ENCODE measurements around the gene CEP131. TPM values are rescaled to one million over a fixed set of nuclear protein-coding genes. Genes with fewer than 3 reads are reported as not detected.

CEP131 gene
- total and polyA plus RNA-seq, 3 experiments from 2014 or later: 6.5 to 13.3 (median 13.2) TPM

DNA sequence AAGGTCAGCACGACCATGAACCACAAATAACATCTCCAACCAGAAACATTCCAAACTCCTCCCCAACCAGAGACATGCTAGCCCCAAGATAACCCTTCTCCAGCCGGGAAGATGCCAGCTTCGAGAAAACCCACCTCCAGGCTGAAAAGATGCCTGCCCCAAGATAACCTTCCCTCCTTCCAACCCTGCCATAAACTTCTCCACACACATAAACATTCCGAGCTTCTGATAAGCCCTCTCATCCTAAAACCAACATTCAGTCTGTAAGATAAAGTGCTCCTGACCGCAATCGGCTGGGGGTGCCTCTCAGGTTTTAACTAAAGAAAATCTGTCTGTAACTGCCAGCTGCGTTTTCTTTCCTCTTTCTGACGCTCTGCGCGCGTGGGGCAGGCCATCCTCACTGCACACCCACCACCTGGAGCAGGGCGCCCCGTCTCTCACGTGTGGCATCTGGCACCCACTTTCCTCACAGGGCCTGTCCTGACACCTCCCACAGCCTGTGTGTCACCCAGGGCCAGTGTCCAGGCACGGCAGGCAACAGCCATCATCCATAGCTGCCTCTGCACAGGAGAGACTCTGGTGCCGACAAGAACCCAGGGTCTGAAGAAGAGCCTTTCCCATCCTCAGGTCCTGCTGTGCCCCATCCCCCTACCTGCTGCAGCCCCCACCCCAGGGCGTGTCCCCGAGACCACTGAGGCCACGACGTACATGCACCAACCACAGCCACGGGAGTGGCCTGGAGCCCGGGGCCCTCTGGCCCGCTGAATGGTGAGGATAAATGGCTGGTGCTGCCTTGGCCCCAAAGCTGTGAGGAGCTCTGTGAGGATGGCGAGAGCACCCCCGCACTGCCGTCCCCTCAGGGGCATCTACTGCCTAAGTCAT lies 12.4 kb upstream of the CEP131 start:
- Mint-ChIP-seq H3K27ac (peak overlapping the region in 2 of 8 donors; percentile 12 to 22), H3K4me1 (peaks cover 29 to 40% (median 30%) of the 10 kb centered on the region in 3 donors), H3K27me3 (no peaks in the 10 kb centered on the region), H3K36me3 (peaks cover 4 to 30% (median 8%) of the 10 kb centered on the region in 3 donors), H3K4me3 (peak overlapping the region in 5 of 7 donors; percentile 11 to 87 (median 23)), H3K9me3 (no peaks in the 10 kb centered on the region)
- Histone ChIP-seq H3K4me1 (ENCODE audit: insufficient read depth, low read length) (peaks cover 25% of the 10 kb centered on the region), H3K9me3 (ENCODE audit: low read length) (no peaks in the 10 kb centered on the region), H3K4me3 (ENCODE audit: low read length) (no peak overlapping the region), H3K36me3 (ENCODE audit: insufficient read depth, low read length) (peaks cover 4% of the 10 kb centered on the region), H3K27ac (ENCODE audit: low read depth, low read length) (no peak overlapping the region), H3K27me3 (ENCODE audit: insufficient read depth, low read length, poor library complexity, severe bottlenecking) (no peaks in the 10 kb centered on the region)
- ChIA-PET CTCF (no interaction called here), POLR2A (interaction anchor here (1.3 kb wide), 1 partner anchor 12 kb away, joined by 5 read pairs; the partner anchor contains the start of gene CEP131)
- no peak for DNase-seq

DNA sequence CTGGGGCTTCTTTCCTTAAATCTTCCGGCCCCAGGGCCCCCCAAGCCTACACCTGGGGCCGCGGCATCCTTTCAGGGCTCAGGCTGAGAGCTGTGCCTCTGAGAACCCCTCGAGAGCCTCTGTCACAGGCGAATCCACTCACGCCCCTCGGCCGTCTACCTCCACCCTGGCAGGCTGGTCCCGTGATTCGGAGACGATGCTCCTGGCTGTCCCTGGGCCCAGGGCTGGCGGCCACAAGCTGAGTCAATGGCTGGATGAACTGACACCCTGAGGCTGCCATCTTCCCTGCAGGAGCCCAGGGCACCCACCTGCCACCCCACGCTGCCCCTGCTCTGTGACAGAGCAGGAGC lies 11.7 kb upstream of the CEP131 start:
- no peaks in the 10 kb centered on the region for H3K9me3 ChIP-seq (ENCODE audit: low read length)
- CTCF ChIA-PET: no interaction called here
- H3K27me3 Mint-ChIP-seq: no peaks in the 10 kb centered on the region

DNA sequence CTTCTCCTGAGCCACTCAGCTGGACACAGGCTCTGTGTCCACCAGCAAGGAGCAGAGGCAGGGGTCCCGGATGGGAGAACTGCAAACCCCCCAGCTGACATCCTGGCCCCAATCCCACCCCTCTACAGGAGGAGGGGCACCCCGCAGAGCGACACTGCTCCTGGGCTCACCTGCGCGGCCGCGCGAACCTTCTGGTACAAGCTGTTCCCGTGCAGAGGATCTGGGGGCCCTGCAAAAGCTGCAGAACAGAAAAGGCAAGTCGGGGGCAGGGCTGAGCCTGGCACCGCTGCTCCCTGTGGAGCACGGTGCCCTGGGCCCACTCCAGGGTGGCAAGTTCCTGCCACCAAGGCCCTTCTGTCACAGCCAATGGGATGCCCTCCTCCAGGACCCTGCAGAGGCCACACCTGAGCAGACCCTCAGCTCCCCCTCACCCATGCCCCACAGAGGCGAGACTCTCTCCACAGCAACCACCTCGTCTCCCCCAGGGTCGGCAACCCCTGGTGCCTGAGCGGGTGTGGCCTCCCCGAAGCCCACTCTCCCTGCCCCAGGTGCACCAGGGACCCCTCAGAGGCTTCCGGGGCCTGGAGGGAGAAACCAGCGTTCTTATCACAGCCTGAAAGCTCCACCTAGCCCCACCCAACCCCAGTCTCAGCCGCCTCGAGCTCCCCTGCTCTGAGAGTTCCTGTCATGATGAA lies 11.2 kb upstream of the CEP131 start:
- Mint-ChIP-seq H3K36me3 (peaks cover 8 to 34% (median 8%) of the 10 kb centered on the region in 3 donors), H3K4me3 (no peak overlapping the region), H3K27me3 (no peaks in the 10 kb centered on the region), H3K9me3 (no peaks in the 10 kb centered on the region), H3K4me1 (peaks cover 24 to 30% (median 26%) of the 10 kb centered on the region in 3 donors), H3K27ac (no peak overlapping the region)
- ChIA-PET CTCF (no interaction called here), POLR2A (interaction anchor here (1.3 kb wide), 1 partner anchor 11 kb away, joined by 5 read pairs; the partner anchor contains the start of gene CEP131)
- DNase-seq: no peak
- no peaks in the 10 kb centered on the region for H3K9me3 ChIP-seq (ENCODE audit: low read length)
- H3K4me3 ChIP-seq (ENCODE audit: low read length): no peak overlapping the region
- peaks cover 19% of the 10 kb centered on the region for H3K4me1 ChIP-seq (ENCODE audit: insufficient read depth, low read length)
- H3K27me3 ChIP-seq (ENCODE audit: insufficient read depth, low read length, poor library complexity, severe bottlenecking): no peaks in the 10 kb centered on the region
- no peak overlapping the region for H3K27ac ChIP-seq (ENCODE audit: low read depth, low read length)
- peaks cover 4% of the 10 kb centered on the region for H3K36me3 ChIP-seq (ENCODE audit: insufficient read depth, low read length)

More for the DNA sequence above, 11.7 kb upstream of the CEP131 start:
- POLR2A ChIA-PET: interaction anchor here (1.3 kb wide), 1 partner anchor 12 kb away, joined by 5 read pairs; the partner anchor contains the start of gene CEP131
- peak overlapping the region in 1 of 8 donors; percentile 12 for H3K27ac Mint-ChIP-seq
- Histone ChIP-seq H3K36me3 (ENCODE audit: insufficient read depth, low read length) (peaks cover 4% of the 10 kb centered on the region), H3K27me3 (ENCODE audit: insufficient read depth, low read length, poor library complexity, severe bottlenecking) (no peaks in the 10 kb centered on the region), H3K4me1 (ENCODE audit: insufficient read depth, low read length) (peaks cover 19% of the 10 kb centered on the region), H3K4me3 (ENCODE audit: low read length) (no peak overlapping the region), H3K27ac (ENCODE audit: low read depth, low read length) (no peak overlapping the region)
- H3K36me3 Mint-ChIP-seq: peaks cover 8 to 36% (median 8%) of the 10 kb centered on the region in 3 donors
- peaks cover 26 to 33% (median 26%) of the 10 kb centered on the region in 3 donors for H3K4me1 Mint-ChIP-seq
- H3K4me3 Mint-ChIP-seq: peak overlapping the region in 3 of 7 donors; percentile 23 to 87 (median 58)
- H3K9me3 Mint-ChIP-seq: no peaks in the 10 kb centered on the region
- no peak for DNase-seq

DNA sequence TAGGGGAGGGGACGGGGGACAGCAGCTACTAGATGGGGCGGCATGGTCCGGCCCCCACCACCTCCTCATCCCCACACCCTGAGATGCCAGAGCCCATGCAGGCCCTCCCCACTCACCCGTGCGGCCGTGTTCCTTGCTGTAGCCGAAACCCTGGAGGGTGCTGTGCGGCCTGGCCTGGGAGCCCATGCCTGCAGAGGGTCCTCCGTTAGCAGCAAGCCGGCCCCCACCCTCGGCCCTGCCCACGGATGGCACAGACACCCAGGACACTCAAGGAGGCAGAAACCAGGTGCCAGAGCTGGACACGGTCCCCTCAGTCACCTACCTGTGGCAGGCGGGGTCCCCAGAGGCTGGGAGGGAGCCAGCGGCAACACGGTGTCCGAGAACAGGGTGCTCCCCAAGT lies 10.6 kb upstream of the CEP131 start:
- H3K27ac Mint-ChIP-seq: no peak overlapping the region
- no peak overlapping the region for H3K27ac ChIP-seq (ENCODE audit: low read depth, low read length)
- no peaks in the 10 kb centered on the region for H3K27me3 Mint-ChIP-seq
- DNase-seq: no peak
- no peak overlapping the region for H3K4me3 Mint-ChIP-seq
- no peaks in the 10 kb centered on the region for H3K9me3 ChIP-seq (ENCODE audit: low read length)
- peaks cover 4% of the 10 kb centered on the region for H3K36me3 ChIP-seq (ENCODE audit: insufficient read depth, low read length)
- H3K27me3 ChIP-seq (ENCODE audit: insufficient read depth, low read length, poor library complexity, severe bottlenecking): no peaks in the 10 kb centered on the region
- H3K4me1 ChIP-seq (ENCODE audit: insufficient read depth, low read length): peaks cover 18% of the 10 kb centered on the region
- H3K9me3 Mint-ChIP-seq: no peaks in the 10 kb centered on the region
- H3K4me1 Mint-ChIP-seq: peaks cover 24 to 30% (median 26%) of the 10 kb centered on the region in 3 donors
- H3K36me3 Mint-ChIP-seq: peaks cover 8 to 36% (median 8%) of the 10 kb centered on the region in 3 donors
- POLR2A ChIA-PET: no interaction called here
- H3K4me3 ChIP-seq (ENCODE audit: low read length): no peak overlapping the region
- CTCF ChIA-PET: no interaction called here

DNA sequence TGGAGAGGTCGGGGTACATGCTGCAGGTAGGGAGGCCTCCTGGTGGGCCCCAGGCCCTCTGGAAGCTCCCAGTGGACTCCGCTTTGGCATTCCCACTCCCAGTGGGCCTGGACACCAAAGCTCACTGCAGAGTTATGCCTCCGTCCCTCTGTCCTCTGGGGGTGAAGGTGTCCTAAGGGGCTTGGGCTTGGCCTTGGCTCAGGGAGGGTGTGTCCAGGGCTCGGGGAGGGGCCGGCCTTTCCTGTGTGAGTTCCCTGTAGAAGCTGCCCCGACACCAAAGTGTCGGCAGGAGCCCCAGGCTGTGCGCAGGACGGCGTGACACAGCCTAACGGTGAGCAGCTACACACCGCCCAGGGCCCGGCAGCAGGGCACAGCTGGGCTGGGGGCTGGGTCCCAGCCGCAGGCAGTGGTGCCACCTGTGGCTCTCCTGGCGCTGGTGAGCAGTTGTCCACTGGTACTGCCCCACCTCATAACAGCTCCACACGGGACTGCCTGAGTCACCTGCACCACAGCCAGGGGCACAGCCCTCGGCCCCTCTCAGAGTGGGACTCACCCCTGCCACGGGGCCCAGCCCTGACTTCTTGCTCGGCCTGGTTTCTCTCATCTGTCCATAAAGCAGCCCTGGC lies 10.0 kb upstream of the CEP131 start:
- peaks cover 12% of the 10 kb centered on the region for H3K4me1 ChIP-seq (ENCODE audit: insufficient read depth, low read length)
- no peaks in the 10 kb centered on the region for H3K9me3 Mint-ChIP-seq
- ChIA-PET POLR2A (no interaction called here), CTCF (no interaction called here)
- DNase-seq: no peak
- peaks cover 4% of the 10 kb centered on the region for H3K36me3 ChIP-seq (ENCODE audit: insufficient read depth, low read length)
- no peak overlapping the region for H3K4me3 Mint-ChIP-seq
- H3K27ac ChIP-seq (ENCODE audit: low read depth, low read length): no peak overlapping the region
- H3K27ac Mint-ChIP-seq: no peak overlapping the region
- H3K4me1 Mint-ChIP-seq: peaks cover 21 to 25% (median 25%) of the 10 kb centered on the region in 3 donors
- H3K4me3 ChIP-seq (ENCODE audit: low read length): no peak overlapping the region
- H3K9me3 ChIP-seq (ENCODE audit: low read length): no peaks in the 10 kb centered on the region
- H3K27me3 Mint-ChIP-seq: no peaks in the 10 kb centered on the region
- peaks cover 8 to 36% (median 10%) of the 10 kb centered on the region in 3 donors for H3K36me3 Mint-ChIP-seq
- H3K27me3 ChIP-seq (ENCODE audit: insufficient read depth, low read length, poor library complexity, severe bottlenecking): no peaks in the 10 kb centered on the region

DNA sequence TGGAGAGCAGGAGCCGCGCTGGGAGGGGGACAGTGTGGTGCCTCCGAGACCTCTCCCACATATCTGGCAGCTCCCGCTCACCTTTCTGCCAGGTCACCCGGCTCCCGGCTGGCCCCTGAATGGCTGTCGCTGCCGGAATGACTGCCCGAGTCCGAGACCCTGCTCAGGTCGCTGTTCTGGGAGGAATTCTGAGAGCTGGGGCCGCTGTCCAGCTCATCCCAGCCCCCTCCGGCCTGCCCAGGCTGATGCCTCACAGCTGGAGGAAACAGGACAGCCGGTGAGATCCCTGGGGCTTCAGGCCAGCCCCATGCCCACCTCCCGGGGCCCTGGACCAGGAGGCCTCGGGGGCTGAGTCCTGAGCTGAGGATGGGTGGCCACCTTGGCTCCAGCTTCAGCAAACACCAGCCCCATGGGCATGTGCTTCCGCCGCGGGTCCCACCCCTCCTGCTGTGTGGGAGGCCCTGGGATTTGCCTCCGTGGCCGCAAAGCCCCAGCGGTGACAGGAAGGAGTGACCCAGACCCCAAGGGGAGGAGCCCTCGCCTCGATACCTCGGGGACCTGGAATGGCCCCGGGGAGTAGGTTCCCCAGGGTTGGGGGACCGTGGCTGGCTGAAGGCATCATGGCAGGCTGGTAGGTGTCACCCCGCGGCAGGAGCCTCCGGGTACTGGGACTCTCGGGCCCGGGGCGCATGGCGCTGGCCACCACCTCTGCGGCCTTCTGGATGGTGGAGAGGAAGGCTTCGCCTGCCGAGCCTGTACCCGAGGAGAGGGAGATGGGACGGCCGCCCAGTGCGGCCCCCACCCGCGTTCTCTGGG lies 9.2 kb upstream of the CEP131 start:
- H3K27ac ChIP-seq (ENCODE audit: low read depth, low read length): no peak overlapping the region
- H3K4me1 ChIP-seq (ENCODE audit: insufficient read depth, low read length): peaks cover 5% of the 10 kb centered on the region
- no peak overlapping the region for H3K27ac Mint-ChIP-seq
- peaks cover 16 to 21% (median 17%) of the 10 kb centered on the region in 3 donors for H3K4me1 Mint-ChIP-seq
- H3K27me3 Mint-ChIP-seq: no peaks in the 10 kb centered on the region
- peaks cover 4% of the 10 kb centered on the region for H3K36me3 ChIP-seq (ENCODE audit: insufficient read depth, low read length)
- no peaks in the 10 kb centered on the region for H3K27me3 ChIP-seq (ENCODE audit: insufficient read depth, low read length, poor library complexity, severe bottlenecking)
- no peak for DNase-seq
- ChIA-PET POLR2A (no interaction called here), CTCF (no interaction called here)
- H3K9me3 ChIP-seq (ENCODE audit: low read length): no peaks in the 10 kb centered on the region
- no peak overlapping the region for H3K4me3 Mint-ChIP-seq
- no peak overlapping the region for H3K4me3 ChIP-seq (ENCODE audit: low read length)
- H3K36me3 Mint-ChIP-seq: peaks cover 8 to 36% (median 11%) of the 10 kb centered on the region in 3 donors
- H3K9me3 Mint-ChIP-seq: no peaks in the 10 kb centered on the region

DNA sequence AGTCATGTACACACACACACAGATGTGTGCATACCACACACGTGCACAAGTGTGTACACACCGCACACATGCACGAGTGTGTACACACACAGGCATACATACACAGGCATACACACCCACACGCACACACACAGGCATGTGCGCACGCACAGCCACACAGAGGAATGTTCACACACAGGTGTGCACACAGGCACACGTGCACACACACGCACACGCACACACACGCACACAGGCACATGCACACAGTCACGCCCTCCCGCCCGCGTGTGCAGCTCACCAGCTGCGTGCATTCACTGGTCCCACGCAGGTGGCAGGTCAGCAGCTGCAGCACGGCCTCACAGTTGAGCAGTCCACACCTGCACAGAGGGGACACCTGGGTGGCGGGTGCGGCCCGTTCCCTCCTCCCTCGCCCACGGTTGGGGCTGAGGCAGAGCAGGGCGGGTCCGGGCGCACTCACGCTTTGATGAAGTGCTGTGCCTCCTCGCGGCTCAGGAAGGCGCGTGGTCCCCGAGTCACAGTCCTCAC lies 8.4 kb upstream of the CEP131 start:
- Mint-ChIP-seq H3K27ac (peak overlapping the region in 2 of 8 donors; percentile 1 to 50), H3K4me3 (no peak overlapping the region), H3K9me3 (no peaks in the 10 kb centered on the region), H3K4me1 (peaks cover 13 to 21% (median 14%) of the 10 kb centered on the region in 3 donors), H3K36me3 (peaks cover 8 to 36% (median 11%) of the 10 kb centered on the region in 3 donors), H3K27me3 (no peaks in the 10 kb centered on the region)
- Histone ChIP-seq H3K9me3 (ENCODE audit: low read length) (no peaks in the 10 kb centered on the region), H3K27me3 (ENCODE audit: insufficient read depth, low read length, poor library complexity, severe bottlenecking) (no peaks in the 10 kb centered on the region), H3K27ac (ENCODE audit: low read depth, low read length) (no peak overlapping the region), H3K4me3 (ENCODE audit: low read length) (no peak overlapping the region), H3K4me1 (ENCODE audit: insufficient read depth, low read length) (no peaks in the 10 kb centered on the region), H3K36me3 (ENCODE audit: insufficient read depth, low read length) (peaks cover 4% of the 10 kb centered on the region)
- POLR2A ChIA-PET: no interaction called here
- no peak for DNase-seq
- CTCF ChIA-PET: no interaction called here

Measured in CD8-positive, alpha-beta memory T cell (primary cell).